K562 (cell line): ENCODE measurements around the gene PCBD2. TPM values are rescaled to one million over a fixed set of nuclear protein-coding genes. Genes with fewer than 3 reads are reported as not detected.
A peak's percentile ranks its signal among the peaks of the same experiment; 100 is the strongest.

ENCODE experiments used
- CBFA2T2 ChIP-seq: fragments of 450-650 bp; conservative IDR thresholded peaks from 2 replicates; pipeline ENCODE4 v1.6.1; 2017; ENCODE audit warnings: mild to moderate bottlenecking
- E2F1 ChIP-seq: sonication (generic); formaldehyde crosslinking; IDR thresholded peaks from 2 replicates; pipeline ENCODE4 v1.8.1; 2023; ENCODE audit warnings: mild to moderate bottlenecking, missing genetic modification reagents, moderate library complexity
- E4F1 ChIP-seq: fragments of 250-450 bp; sonication (Bioruptor Pico); IDR thresholded peaks from 2 replicates; pipeline ENCODE4 v1.5.0; 2021; ENCODE audit warnings: mild to moderate bottlenecking, borderline replicate concordance
- HIVEP1 ChIP-seq: fragments of 250-450 bp; sonication (Bioruptor Pico); IDR thresholded peaks from 2 replicates; pipeline ENCODE4 v1.4.0; 2020; ENCODE audit warnings: mild to moderate bottlenecking
- HNRNPL ChIP-seq: fragments of 200-400 bp; formaldehyde crosslinking; IDR thresholded peaks from 2 replicates; pipeline ENCODE4 v1.6.1; 2017; ENCODE audit warnings: low read depth, mild to moderate bottlenecking, low read length
- KDM1A ChIP-seq, 2 experiments: fragments of 450-650 bp; IDR thresholded peaks; 2 replicates each; pipeline ENCODE4 v1.6.1; 2016; ENCODE audit warnings: mild to moderate bottlenecking in 2 of 2
- MYBL2 ChIP-seq, 2 experiments: fragments of 450-650 bp in 1 of 2; sonication (generic) in 1 of 2; formaldehyde crosslinking in 1 of 2; IDR thresholded peaks; 2 replicates each; pipeline versions ENCODE4 v1.6.1 to v1.8.1; 2017 to 2022; ENCODE audit warnings: borderline replicate concordance in 1 of 2, inconsistent platforms in 1 of 2, low read depth in 1 of 2, mild to moderate bottlenecking in 1 of 2, missing genetic modification reagents in 1 of 2, moderate library complexity in 1 of 2
- POLR2A ChIP-seq: fragments of 450-650 bp; conservative IDR thresholded peaks from 2 replicates; pipeline ENCODE4 v1.6.1; 2016
- SMAD3 ChIP-seq: fragments of 450-650 bp; formaldehyde crosslinking; conservative IDR thresholded peaks from 2 replicates; pipeline ENCODE4 v1.4.0; 2020; ENCODE audit warnings: mild to moderate bottlenecking
- SMC3 ChIP-seq: conservative IDR thresholded peaks from 2 replicates; pipeline ENCODE4 v1.6.1; 2011; ENCODE audit warnings: low read depth, low read length, improper control_type of control experiment; ENCODE audit not compliant: insufficient read depth
- SREBF1 ChIP-seq: fragments of 150-350 bp; IDR thresholded peaks from 2 replicates; pipeline ENCODE4 v1.6.1; 2014; ENCODE audit warnings: antibody characterized with exemption, low read depth, low read length, borderline replicate concordance
- TEAD4 ChIP-seq, 2 experiments: sonication (generic) in 1 of 2; formaldehyde crosslinking in 1 of 2; IDR thresholded peaks; 2 replicates each; pipeline versions ENCODE4 v1.6.1 to v1.8.0; 2012 to 2022; ENCODE audit warnings: borderline replicate concordance in 1 of 2, inconsistent platforms in 1 of 2, low read length in 1 of 2, mild to moderate bottlenecking in 1 of 2, missing genetic modification reagents in 1 of 2
- WHSC1 ChIP-seq: IDR thresholded peaks from one replicate; pipeline ENCODE4 v1.6.1; 2012; ENCODE audit warnings: low read length, control low read depth, inconsistent platforms
- XRCC3 ChIP-seq: fragments of 450-650 bp; IDR thresholded peaks from 2 replicates; pipeline ENCODE4 v1.6.1; 2017; ENCODE audit warnings: mild to moderate bottlenecking, moderate library complexity
- ZC3H11A ChIP-seq: IDR thresholded peaks from 2 replicates; pipeline ENCODE4 v1.6.1; 2012; ENCODE audit warnings: low read depth, low read length, improper control_type of control experiment
- ZNF449 ChIP-seq: fragments of 250-450 bp; sonication (Bioruptor Pico); IDR thresholded peaks from 2 replicates; pipeline ENCODE4 v1.8.0; 2022; ENCODE audit warnings: moderate library complexity, mild to moderate bottlenecking, inconsistent platforms
- ZNF717 ChIP-seq: fragments of 250-450 bp; sonication (Bioruptor Pico); IDR thresholded peaks from 2 replicates; pipeline ENCODE4 v1.5.0; 2021
- polyA plus RNA-seq, 8 experiments: library from polyadenylated mRNA; depleted of rRNA in 4 of 8; stranded (reverse) in 5 of 8; unstranded in 3 of 8; fragments of >200 nt; fragmentation: Nextera tagmentation in 2 of 8; fragmentation: Illumina TruSeq in 1 of 8; extraction: Ambion mirVana in 2 of 8; extraction: Trizol in 1 of 8; gene quantifications; 2 replicates each; pipeline versions ENCODE4 v1.2.1 to v1.2.3, GENCODE V29; 2011 to 2014; ENCODE audit warnings: inconsistent platforms in 1 of 8, missing spikeins in 1 of 8
- total RNA-seq, 7 experiments: library from RNA; depleted of rRNA in 6 of 7; stranded (reverse); fragments of >200 nt in 6 of 7; fragmentation: Illumina TruSeq in 2 of 7; extraction: Trizol in 2 of 7; gene quantifications; 2 replicates each; pipeline versions ENCODE4 v1.2.1 to v1.2.3, GENCODE V29; 2011 to 2021; ENCODE audit warnings: low replicate concordance in 1 of 7
- TF ChIP-seq, protein P1 (sequence below): sonication (generic); formaldehyde crosslinking; IDR thresholded peaks from 2 replicates; pipeline ENCODE4 v1.8.0; 2022; ENCODE audit warnings: mild to moderate bottlenecking, missing genetic modification reagents, borderline replicate concordance

PCBD2 gene
- total and polyA plus RNA-seq, 9 of the 15 experiments (the other 6 are each of a cell fraction or from before 2014, with no cell fraction given) = 5.2 to 13.8 (median 7.8) TPM

DNA sequence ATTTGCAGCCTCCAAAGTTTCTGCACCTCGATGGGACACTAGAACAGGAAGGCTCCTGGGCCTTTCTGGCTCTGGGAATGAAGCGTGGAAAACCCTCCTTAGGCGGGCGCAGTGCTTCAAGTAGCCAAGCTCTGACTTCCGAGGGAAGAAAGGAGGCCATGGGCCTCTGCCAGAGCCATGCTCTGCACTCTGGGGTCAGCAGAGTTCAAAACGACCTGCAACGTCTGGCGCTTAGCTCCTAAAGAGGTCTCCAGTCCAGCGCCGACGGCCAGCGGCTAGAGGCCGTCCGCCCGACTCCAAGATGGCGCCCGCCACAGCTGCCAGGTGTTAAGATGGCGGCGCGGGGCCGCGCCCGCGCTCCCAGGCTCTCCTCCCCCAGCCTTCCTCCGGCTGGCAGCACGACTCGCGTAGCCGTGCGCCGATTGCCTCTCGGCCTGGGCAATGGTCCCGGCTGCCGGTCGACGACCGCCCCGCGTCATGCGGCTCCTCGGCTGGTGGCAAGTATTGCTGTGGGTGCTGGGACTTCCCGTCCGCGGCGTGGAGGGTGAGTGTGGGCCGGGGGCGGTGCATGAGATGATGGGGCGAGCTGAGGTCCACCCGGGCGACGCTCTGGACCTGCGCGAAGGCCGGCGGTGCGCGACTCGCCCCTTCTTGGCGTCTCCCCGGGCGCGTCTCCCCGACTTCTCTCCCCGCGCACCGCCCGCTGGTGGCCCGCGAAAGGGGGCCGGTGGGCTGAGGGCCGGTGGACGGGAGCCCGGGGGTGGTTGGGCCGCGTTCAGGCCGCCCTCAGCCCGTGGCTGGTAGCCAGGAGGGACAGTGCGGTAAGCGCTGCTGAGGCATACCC is 30.7 kb upstream of the PCBD2 start, which contains the start of gene TXNDC15 (continued):
- TF ChIP-seq XRCC3 (no peak), TEAD4 (IDR thresholded peaks at IDR 0.05; ENCODE audit: low read length) (peak; percentile 24), TEAD4 (CRISPR knock-in tag; IDR thresholded peaks at IDR 0.05; ENCODE audit: borderline replicate concordance) (no peak), E4F1 (no peak; the same call in 1 of the 2 replicates), KDM1A (IDR thresholded peaks at IDR 0.05) (peak in 1 of 2 experiments; percentile 17; a peak in 1 of 4 replicates), ZNF717 (no peak), SREBF1 (no peak), SMAD3 (CRISPR knock-in tag) (no peak), MYBL2 (IDR thresholded peaks at IDR 0.05; ENCODE audit: low read depth) (no peak), MYBL2 (CRISPR knock-in tag; IDR thresholded peaks at IDR 0.05; ENCODE audit: borderline replicate concordance) (no peak), HNRNPL (0 out of 2 replicates have a peak, but pooled peaks have one; percentile 29), SMC3 (no peak), POLR2A (peak; percentile 88), HIVEP1 (CRISPR knock-in tag) (no peak), ZC3H11A (no peak), E2F1 (CRISPR knock-in tag) (no peak), CBFA2T2 (no peak), WHSC1 (no peak), ZNF449 (CRISPR knock-in tag) (no peak)
- TF ChIP-seq, protein P1, sequence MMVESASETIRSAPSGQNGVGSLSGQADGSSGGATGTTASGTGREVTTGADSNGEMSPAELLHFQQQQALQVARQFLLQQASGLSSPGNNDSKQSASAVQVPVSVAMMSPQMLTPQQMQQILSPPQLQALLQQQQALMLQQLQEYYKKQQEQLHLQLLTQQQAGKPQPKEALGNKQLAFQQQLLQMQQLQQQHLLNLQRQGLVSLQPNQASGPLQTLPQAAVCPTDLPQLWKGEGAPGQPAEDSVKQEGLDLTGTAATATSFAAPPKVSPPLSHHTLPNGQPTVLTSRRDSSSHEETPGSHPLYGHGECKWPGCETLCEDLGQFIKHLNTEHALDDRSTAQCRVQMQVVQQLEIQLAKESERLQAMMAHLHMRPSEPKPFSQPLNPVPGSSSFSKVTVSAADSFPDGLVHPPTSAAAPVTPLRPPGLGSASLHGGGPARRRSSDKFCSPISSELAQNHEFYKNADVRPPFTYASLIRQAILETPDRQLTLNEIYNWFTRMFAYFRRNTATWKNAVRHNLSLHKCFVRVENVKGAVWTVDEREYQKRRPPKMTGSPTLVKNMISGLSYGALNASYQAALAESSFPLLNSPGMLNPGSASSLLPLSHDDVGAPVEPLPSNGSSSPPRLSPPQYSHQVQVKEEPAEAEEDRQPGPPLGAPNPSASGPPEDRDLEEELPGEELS (CRISPR knock-in tag) = no peak
